GM19193 (cell line): ENCODE results near the gene ATXN7L2.

ENCODE experiments used
- POLR2A ChIP-seq: IDR thresholded peaks from 4 replicates; pipeline ENCODE4 v1.6.1; 2011; ENCODE audit not compliant: insufficient read depth, insufficient read length; ENCODE audit errors: extremely low read depth

The ATXN7L2 gene

DNA sequence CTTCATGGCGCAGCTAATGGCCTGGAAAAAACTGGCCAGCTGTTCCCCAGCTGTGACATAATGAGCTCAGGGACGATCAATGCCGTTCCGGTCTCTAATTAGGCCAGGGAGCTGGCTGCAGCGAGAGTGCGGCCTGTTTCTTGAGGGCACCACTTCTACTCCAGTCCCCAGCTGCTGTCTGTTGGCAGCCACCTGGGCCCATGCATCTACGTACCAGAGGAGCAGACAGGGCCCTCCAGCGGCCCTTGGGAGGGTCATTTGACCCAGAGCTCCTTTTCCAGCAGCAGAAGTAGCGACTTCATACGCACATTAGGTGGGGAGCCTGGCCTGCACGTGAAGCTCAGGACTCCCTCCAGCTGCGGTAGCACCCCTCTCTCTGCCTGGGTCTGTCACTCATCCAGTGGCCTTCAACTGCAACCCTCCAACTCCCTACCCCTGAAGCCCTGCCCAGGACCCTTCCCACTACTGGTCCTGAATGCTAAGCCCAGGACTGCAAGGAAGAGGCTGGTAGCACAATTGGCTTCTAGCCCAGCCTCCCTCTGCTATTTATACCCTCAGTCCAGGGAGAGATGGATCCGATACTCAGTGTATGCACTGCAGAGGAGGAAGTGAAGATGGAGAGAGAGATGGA is 46.9 kb downstream of the ATXN7L2 start:
- no peak for TF ChIP-seq POLR2A

GRCh38 chr1:109531380-109531779 is 47.7 kb downstream of the ATXN7L2 start:
- no peak for TF ChIP-seq POLR2A

DNA sequence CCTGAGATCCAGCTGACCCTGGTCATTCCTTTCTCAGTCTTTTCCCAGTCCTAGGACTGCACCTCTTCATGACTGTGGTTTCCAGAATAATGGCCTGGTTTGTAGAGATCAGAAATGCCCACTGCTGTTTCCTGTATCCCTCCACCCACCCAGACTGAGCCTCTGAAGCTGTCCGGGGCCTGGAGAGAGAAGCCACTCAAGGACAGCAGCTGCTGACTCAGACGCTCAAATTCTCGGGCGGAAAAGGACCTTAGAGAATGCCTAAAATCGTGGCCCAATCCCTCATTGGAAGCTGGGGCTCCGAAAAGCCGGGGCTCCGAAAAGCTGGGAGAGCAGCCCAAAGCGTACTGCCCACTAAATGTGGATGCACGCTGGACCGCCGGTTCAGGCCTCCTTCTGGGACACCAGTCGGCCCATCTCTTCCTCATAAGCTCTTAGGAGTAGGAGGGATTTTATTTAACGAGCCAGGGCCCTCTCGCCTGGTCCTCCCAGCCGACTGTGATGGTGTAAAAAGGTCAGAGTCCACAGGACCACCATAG is 48.2 kb downstream of the ATXN7L2 start:
- TF ChIP-seq POLR2A, result no peak

- TF ChIP-seq POLR2A, result no peak
Measured at GRCh38 chr1:109532365-109533136, 48.8 kb downstream of the ATXN7L2 start.

- TF ChIP-seq POLR2A, result no peak
Measured at GRCh38 chr1:109534307-109534858, 50.7 kb downstream of the ATXN7L2 start.

DNA sequence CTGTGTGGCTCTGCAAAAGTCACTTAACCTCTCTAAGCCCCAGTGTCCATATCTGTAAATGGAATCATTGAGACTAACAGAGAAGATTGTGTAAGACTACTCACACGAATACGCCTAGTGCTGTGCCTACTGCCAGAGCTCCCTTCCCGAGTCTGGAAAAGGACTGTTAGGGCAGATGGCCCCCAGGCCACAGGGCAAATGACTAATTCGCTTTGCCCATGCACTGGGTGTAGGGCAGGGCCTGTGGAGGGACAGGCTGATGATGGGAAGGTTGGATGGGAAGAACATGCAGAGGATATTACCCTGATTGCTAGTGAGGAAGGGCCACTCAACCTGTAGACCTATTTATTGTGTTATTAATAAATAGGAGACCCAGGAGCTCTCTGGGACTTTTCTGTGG is 51.8 kb downstream of the ATXN7L2 start:
- TF ChIP-seq POLR2A, result no peak

- no peak for TF ChIP-seq POLR2A
Measured at GRCh38 chr1:109535971-109536491, 52.3 kb downstream of the ATXN7L2 start.

- no peak for TF ChIP-seq POLR2A
Measured at GRCh38 chr1:109537450-109538178, 53.9 kb downstream of the ATXN7L2 start.

DNA sequence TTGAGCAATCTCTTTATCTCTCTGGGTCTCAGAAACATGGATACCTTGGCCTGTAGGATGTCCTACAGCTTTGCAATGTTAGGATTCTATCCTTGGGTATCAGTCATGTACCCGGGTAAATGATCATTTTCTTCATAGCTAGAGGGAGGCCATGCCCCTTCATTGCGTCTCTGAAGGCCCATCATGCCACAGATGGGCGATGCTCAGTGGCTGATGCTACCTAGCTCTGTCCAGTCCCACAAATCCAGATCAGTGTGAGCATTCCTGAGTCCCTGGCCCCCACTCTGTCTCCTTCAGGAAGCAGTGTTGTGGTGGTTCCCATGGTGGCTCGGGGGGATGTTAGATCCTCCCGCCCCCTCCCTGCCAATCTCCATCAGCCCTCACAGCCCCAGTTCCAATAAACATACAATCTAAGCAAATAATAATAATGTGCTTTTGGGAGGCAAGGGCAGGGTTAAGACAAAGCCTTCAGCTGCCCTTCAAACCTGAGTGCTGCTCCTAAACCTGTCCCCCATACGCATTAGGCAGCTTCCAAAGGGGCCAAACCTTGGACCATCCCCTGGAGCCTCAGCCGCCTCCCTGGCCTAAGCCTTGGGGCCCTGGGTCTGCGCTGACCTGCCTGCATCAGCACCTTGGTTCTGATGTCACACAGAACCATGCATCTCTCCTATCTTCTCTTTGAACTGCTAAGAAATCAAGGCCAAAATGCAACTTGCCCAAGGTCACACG is 55.3 kb downstream of the ATXN7L2 start:
- TF ChIP-seq POLR2A, result no peak

DNA sequence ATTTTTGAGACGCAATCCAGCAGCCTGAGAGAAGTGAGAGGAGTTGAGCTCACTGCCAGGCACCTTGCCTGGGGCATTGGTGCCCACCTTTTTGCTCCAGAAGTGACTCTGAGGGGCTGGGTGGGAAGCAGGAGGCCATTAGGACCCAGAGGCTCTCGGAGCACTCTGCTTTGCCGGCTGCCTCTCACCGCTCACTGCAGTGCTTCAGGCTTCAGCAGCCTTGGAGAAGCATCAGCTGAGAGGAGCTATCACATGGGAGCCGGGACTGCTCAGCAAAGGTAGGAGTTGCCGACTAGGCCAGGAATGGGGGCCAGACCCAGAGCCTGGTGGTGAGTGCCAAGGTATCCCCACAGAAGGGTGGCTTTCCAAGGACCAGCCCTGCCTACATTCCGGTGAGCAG is 56.0 kb downstream of the ATXN7L2 start, which contains the start of gene GPR61:
GPR61 (plus strand) TSS at position 197 of the 400 bp plus-strand sequence. CDS start 3,151 bp downstream, outside the sequence.
- TF ChIP-seq POLR2A, result no peak

GRCh38 chr1:109541102-109541501 is 57.4 kb downstream of the ATXN7L2 start:
- no peak for TF ChIP-seq POLR2A
